HG02763 (cell line): ENCODE data around the gene FSCN2.
A peak's percentile ranks its signal among the peaks of the same experiment; 100 is the strongest.

ENCODE experiments used
- ATAC-seq: cut with Tn5 transposase; IDR thresholded peaks from one replicate; pipeline ENCODE4 v1.9.1; 2021; ENCODE audit warnings: mild to moderate bottlenecking, moderate library complexity; ENCODE audit not compliant: unreplicated experiment

Gene FSCN2

DNA sequence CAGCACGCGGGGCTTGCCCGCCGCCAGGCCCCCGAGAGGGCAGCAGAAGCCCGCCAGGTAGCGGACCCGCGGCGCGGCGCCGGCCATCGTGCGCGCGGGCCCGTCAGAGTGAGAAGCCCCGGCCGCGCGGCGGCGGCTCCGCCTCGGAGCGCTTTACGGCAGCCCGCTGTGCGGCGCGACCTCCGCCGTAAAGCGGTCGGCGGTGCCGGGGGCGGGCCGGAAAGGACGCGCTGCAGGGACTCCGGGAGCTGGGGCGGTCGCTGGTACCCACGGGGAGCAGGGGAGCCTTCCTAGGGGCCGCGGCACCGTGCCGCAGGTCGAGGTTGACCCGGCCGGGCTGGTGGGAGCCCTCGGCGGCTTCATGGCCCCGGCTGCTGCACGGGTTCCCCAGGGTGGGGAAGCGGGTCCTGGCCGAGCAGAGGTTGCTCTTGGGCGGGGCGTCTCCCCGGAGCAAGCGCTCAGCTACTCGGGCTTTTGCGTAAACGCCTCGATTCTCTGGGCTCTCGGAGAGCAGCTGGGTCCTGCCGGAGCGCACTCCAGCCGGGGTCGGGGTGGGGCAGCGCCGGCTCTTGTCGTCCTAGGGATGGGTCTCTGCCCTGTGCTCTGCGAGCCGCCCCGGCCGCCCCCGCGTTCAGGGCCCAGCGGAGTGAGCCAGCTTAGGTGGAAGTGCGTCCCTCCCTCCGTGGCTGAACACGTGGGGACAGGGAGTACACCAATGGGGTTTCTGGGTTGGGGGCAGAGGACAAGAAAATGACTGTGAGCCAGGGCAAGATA is 24.3 kb downstream of the FSCN2 start, which contains the start of gene FAAP100:
TSS of gene FAAP100 (minus strand) at position 110 of the 774 bp plus-strand sequence. CDS start at position 87, 23 bp downstream.
- peak; percentile 42 for ATAC-seq

GRCh38 chr17:81553018-81553615 is 24.9 kb downstream of the FSCN2 start:
- peak; percentile 24 for ATAC-seq

- peak; percentile 4 for ATAC-seq
Observed at GRCh38 chr17:81553616-81554181, 25.5 kb downstream of the FSCN2 start.

GRCh38 chr17:81556175-81556691 is 28.1 kb downstream of the FSCN2 start:
- ATAC-seq, result no peak

GRCh38 chr17:81556863-81557262 is 28.7 kb downstream of the FSCN2 start:
- ATAC-seq, result no peak

GRCh38 chr17:81557276-81558114 is 29.3 kb downstream of the FSCN2 start:
- no peak for ATAC-seq

GRCh38 chr17:81558115-81558468 is 29.9 kb downstream of the FSCN2 start:
- no peak for ATAC-seq

- no peak for ATAC-seq
Observed at GRCh38 chr17:81558941-81559806, 31.0 kb downstream of the FSCN2 start.

GRCh38 chr17:81561494-81561885 is 33.3 kb downstream of the FSCN2 start:
- no peak for ATAC-seq

DNA sequence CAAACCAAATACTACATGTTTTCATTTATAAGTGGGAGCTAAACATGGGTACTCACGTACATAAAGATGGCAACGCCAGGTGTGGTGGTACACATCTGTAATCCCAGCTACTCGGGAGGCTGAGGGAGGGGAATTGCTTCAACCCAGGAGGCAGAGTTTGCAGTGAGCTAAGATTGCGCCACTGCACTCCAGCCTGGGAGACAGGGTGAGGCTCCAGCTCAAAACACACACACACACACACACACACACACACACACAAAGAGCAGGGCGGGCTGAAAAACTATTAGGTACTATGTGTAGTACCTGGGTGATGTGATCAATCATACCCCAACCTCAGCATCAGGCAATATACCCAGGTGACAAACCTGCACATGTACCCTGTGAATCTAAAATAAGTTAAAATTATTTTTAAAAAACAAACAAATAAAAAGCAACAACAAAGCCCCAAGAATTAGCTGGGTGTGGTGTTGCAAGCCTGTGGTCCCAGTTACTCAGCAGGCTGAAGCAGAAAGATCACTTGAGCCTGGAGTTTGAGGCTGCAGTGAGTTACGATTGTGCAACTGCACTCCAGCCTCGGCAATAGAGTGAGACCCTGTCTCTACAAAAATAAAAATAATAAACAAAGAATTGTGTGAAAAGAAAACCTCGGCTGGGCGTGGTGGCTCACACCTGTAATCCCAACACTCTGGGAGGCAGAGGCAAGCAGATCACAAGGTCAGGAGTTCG is 35.8 kb downstream of the FSCN2 start:
- no peak for ATAC-seq

DNA sequence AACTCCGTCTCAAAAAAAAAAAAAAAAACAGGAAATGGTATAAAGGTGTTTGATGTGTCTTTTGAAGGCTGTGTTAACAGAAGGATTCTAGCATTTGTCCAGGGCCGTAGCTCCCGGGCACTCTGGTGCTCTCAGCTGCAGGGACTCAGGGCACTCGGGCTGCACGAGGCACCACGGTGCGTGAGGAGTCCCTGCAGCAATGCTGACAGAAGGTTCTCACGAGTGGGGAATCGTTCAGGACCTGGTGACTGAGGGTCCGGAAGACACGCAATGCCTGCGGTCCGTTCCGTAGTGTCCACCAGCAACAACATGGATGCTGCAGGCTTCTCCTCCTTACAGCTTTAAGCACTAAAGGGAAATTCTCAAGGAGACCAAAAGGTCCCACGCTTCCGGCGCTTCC is 36.6 kb downstream of the FSCN2 start:
- no peak for ATAC-seq

DNA sequence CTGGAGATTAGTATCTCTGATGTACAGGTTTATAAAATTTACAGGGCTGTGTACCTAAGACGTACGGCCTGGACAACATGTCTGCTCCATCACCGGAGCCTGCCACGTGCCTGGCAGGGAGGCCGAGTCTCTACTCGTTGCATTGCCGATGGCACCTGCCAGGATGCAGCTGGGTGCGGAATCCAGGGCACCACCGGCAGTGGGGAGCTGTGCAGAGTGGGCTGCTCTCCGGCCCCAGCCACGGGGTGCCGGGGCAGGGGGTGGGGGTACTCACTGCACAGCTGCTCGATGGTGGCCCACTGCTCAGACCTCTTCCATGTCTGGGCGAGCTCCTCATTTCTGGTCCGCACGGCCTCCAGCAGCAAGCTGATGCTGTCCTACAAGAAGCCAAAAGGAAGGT is 37.1 kb downstream of the FSCN2 start:
- ATAC-seq, result no peak

GRCh38 chr17:81566461-81567126 is 38.4 kb downstream of the FSCN2 start:
- no peak for ATAC-seq

GRCh38 chr17:81567191-81567590 is 39.0 kb downstream of the FSCN2 start:
- no peak for ATAC-seq

DNA sequence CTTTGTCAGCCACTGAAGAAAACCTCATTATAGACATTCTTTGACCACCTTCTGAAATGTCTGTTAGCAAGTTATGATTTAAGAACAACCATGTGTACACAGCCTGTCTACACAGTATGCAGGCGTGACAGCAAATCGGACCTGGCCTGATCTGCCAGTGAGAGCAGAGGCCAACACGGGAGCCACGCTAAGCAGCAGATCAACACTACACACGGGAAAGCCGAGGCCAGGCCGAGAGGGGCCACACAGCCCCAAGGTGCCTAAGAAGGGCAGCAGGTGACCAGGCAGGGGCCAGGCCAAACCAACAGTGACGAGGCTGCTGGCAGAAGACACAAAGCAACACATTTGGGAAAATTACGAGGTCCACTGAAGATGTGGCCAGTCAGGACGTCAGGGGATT is 40.2 kb downstream of the FSCN2 start:
- ATAC-seq, result no peak

DNA sequence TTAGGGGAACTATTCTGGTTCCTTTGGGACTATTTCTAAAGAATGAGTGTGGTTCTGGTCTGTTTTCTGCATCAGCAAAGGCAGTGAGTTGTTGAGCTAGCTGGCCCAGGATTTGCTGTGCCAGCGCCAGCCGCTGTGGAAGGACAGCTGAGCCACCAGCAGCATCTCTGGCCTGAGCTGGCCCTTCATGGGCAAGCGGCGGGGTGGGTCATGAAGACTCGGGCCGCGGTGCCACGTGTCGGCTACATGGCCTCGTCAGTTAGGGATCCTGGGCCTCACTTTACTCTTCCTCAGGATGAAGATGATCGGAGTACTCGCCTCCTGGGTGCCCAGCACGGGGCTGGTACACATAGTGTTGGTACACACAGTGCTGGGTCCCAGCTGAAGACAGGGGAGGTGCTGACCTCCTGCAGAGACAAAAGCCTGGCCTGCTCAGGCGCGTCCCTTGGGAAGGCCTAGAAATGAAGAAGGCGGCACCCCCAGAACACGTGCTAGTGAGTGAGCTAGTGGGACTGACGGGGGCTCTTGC is 41.9 kb downstream of the FSCN2 start:
- no peak for ATAC-seq

DNA sequence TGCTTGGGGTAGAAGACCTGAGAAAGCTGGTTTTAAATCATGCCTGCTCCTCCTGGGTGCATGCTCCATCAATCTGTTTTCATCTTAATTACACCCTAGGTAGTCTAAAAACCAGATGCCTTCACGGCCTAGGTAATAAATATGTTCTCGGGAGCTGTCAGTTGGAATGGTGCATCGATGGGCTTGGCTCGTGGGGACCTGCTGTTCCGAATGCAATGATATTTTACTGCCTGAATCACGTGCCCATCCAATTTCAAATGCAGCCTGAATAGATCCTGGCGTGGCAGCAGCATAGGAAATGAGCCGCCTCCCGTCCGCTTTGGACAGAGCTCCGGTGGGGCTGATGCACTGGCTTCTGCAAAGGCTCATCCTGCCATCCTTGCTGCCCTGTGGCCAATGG is 42.8 kb downstream of the FSCN2 start:
- ATAC-seq, result no peak

- no peak for ATAC-seq
Observed at GRCh38 chr17:81572563-81573168, 44.5 kb downstream of the FSCN2 start.
